Measurements from ENCODE around the gene HNRNPA0.

HNRNPA0 gene

DNA sequence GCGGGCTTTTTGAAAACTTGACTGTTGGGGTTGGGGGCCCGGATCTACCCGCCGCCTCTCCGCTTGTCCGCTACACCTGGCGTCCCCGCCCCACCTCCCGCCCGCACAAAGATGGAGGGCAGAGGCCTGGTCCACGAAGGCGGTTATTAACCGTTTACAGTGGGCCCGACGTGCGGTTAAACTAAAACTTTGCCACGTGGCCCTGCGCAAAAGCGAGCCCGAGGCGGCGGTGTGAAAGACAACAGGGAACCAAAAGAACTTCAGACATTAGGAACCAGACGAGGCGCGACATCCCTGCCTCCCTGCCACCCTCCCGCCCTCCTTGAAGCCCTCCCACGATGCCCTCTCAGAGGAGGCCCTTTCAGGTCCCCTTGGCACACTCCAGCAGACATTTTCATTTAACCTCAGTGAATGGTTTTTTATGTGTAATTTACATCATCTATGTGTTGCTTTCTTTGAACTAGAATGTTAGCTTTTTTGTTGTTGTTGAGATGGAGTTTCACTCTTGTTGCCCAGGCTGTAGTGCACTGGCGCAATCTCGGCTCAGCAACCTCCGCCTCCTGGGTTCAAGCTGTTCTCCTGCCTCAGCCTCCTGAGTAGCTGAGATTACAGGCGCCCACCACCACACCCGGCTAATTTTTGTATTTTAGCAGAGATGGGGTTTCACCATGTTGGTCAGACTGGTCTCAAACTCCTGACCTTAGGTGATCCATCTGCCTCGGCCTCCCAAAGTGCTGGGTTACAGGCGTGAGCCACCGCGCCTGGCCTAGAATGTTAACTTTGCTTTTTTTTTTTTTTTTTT lies 999 bp upstream of the HNRNPA0 start:
- no peak for DNase-seq (ENCODE audit: low spot score)

DNA sequence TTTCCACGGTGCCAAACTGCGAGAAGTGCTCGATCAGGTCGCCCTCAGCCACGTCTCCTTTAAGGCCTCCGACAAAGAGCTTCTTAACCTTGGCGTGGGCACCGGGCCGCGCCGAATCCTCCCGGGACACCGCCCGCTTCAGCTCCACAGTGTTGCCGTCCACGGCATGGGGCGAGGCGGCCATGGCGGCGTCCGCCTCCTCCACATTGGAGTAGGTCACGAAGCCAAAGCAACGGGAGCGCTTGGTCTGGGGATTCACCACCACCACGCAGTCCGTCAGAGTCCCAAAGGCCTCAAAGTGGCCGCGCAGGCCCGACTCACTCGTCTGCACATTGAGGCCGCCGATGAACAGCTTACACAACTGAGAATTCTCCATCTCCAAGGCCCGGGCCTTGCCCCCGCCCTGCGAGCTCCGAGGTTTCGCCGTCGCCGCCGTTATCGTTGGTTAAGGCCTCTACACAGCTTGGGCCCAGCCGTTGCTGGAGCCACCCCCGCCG lies 424 bp downstream of the HNRNPA0 start:
- DNase-seq (ENCODE audit: low spot score), result no peak

DNA sequence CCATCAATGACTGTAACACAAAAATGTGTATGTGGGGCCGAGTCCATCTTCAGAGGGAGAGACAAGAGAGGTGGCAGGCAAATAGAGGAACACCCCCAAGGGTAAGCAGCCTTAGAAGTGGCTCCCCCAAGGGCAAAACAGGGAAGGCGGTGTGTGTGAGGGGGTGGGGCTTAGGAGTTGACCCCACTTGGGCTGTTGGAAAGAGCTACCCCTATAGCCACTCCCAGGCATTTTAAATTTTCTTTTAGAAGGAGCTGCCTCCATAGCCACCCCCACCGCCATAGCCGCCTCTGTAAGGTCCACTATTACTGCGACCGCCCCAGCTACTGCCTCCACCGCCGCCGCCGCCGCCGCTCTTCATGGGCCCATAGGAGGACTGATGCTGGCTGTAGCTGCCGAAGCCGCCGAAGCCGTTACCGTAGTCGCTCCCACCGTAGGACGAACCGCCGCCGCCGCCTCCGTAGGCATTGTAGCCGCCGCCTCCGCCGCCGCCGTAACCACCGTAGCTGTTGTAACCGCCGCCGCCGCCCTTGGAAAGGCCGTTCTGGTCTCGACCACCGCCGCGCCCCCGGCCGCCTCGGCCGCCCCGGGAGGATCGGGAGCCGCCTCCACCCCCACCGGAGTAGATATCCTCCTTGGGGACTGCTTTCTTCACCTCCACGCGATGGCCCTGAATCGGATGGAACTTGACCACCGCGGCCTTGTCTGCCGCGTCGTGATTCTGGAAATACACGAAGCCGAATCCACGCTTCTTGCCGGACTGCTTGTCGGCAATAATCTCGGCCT lies 1.1 kb downstream of the HNRNPA0 start:
- peak; percentile 26 for DNase-seq (ENCODE audit: low spot score)

DNA sequence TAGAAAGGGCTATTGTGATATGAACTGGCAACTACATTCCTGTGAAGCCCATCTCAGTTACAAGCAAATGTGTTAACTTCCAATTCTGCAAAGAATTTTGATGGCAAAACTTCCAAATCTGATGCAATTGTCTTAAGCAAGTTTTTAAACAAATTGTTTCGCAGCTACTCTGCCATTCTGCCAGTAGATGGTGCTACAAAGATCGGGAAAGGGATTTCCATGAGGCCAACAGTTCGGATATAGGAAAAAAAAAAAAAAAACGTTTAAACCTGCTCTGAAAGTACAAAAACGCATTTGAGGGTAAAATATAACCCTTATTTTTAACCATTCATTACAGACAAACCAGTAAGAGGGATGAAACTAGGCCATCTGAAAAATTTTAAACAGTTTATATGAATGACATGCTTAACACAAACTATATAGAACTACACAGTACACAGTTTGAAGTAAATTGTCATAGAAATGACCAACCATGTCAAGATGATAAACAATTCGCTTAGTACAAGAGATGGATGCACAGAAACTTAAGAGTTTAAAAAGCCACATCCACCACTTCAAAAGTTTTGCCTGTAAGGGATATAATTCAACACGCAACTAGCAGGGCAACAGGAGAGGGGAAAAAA lies 2.2 kb downstream of the HNRNPA0 start:
- DNase-seq (ENCODE audit: low spot score), result peak; percentile 39

DNA sequence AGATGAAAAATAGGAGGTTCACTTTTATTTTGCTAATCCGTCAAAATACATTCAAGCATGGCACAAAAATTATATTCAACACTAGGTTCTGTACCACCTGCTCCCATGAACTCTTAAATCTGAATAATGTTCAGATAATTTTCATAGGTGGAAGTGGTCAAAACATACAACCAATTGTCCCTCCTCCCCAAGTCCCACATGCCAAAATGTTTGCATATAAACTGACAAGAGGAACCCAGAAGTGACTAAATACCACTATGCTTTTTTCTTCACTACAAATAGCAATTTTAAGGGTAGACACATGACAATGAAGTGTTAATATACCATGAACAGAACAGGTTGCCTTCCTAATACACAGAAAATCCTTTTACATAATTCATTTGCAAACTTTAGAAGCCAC lies 3.7 kb downstream of the HNRNPA0 start:
- no peak for DNase-seq (ENCODE audit: low spot score)

DNA sequence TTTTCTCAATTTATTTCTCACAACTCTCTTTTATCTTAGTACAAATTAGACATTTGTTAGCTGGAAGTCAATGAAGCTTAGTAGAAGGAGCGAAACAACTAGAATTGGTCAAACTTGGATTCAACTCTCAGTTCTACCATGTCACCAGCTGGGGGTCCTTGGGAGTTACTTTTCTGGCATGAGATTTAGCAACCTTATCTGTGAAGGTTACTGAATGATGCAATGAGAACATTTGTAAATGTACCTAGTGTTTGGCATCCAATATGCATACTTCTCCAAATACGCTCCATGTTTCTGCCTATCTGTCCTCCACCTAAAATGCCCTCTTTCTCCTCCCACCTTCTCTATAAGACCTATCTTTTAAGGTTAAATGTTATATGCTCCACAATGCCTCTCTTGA lies 6.3 kb downstream of the HNRNPA0 start:
- no peak for DNase-seq (ENCODE audit: low spot score)

DNA sequence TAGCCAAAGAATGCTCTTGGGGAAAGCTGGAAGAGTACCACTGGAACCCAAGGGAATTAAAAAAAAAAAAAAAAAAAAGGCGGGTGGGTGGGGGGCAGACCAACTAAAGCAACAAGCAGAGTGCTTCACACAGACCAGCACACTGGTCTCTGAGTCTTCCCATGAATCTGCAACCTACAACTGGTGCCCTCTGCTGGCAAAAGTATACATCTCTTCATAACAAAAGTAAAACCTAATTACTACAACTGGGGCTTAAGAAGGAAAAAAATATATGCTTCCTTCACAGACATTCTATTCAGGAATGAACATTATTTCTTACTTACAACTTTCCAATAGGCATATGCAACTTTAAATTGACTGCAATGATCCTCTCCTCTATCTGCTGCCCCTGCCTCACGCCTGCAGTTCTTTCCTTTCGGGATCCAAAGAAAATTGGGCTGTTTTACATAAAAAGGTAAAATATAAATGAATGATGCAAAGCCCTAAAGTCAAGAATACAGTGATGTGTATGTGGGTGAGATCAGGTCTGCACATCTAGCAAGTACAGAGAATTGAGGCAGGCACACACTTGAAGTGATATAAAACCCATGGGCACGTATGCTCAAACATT lies 11.0 kb downstream of the HNRNPA0 start:
- peak; percentile 74 for DNase-seq (ENCODE audit: low spot score)

DNA sequence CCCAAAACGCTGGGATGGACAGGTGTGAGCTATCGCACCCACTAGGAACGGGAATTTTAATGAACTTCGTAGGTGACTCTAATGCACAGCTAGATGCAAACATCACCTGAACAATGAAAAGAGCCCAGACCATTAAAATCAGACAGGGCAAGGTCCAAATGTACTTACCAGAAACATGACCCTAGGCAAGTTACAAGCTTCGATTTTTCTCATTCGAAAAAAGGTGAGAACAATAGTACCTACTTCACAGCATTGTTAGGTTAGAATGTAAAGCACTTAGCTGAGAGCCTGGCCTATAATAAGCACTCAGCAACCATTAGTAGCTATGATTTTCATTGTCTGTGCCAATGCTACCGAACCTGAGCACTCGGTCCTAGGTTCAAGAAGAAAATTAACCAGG lies 12.4 kb downstream of the HNRNPA0 start:
- DNase-seq (ENCODE audit: low spot score), result no peak

DNA sequence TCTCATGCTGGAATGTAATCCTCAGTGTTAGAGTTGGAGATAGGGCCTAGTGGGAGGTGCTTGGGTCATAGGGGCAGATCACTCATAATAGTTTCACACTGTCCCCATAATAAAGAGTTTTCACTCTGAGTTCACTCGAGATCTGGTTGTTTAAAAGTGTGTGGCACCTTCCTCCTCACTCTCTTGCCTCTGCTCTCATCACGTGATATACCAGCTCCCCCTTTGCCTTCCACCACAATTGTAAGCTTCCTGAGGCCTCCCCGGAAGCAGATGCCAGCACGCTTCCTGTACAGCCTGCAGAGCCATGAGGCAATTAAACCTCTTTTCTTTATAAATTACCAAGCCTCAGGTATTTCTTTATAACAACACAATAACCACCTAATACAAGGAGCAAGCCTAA lies 14.4 kb downstream of the HNRNPA0 start:
- no peak for DNase-seq (ENCODE audit: low spot score)

DNA sequence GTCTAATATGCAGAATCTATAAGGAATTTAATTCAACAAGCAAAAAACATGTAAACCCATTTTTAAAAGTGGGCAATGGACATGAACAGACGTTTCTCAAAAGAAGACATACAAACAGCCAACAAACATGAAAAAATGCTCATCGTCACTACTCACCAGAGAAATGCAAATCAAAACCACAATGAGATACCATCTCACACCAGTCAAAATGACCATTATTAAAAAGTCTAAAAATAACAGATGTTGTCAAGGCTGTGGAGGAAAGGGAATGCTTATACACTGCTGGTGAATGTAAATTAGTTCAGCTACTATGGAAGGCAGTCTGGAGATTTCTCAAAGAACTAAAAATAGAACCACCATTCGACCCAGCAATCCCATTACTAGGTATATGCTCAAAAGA lies 15.2 kb downstream of the HNRNPA0 start:
- DNase-seq (ENCODE audit: low spot score), result no peak

DNA sequence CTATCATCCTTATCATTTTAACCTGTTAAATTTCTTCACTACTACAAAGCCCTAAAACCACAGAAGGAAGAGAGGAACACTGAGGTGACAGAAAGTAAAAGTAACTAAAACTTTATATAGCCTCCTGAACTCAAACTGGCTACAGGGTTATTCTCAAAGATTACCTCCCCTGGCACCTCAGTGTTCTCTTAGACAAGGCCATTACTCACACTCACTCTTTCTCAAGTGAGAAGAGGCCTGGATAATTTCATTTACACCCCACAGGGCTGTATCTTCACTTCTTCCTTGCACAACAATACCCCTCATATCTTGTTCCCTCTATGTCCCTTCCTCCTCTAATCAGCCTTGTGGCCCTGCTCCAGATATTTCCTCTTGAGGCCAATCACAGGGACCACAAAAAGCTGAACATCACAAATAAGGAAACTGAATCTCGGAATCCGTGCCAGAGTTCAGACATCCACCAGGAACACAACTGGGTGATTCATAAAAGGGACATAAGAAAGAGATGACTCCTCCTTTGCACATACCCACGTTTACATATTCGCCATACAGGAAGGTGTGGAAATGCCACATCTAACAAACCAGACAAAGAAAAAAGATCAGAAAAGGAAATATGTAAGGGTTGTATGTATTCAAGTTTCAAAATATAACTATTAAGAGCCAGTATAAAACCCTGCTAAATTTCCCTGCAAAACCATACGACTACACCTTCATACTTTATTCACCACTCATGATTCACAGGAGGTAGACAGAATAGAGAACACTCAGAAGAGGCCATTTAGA lies 16.6 kb downstream of the HNRNPA0 start:
- DNase-seq (ENCODE audit: low spot score), result peak; percentile 56

DNA sequence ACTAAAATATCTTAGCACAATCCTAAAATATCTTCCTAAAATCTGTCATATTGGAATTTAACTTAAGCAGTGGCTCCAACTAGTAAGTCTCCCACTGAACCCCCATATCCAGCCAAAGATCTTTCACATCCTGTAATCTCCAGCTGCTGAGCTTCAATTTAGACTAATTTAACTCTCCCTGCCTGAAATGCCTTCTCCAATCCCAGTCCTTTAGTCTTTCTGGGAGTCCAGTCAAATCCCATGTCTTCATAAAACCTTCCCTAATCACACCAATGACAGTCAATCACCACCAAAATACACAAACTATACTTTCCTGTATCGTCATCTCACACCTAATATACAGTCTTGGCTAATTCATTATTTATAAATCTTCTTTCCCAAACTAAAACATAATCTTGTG lies 17.7 kb downstream of the HNRNPA0 start:
- no peak for DNase-seq (ENCODE audit: low spot score)

DNA sequence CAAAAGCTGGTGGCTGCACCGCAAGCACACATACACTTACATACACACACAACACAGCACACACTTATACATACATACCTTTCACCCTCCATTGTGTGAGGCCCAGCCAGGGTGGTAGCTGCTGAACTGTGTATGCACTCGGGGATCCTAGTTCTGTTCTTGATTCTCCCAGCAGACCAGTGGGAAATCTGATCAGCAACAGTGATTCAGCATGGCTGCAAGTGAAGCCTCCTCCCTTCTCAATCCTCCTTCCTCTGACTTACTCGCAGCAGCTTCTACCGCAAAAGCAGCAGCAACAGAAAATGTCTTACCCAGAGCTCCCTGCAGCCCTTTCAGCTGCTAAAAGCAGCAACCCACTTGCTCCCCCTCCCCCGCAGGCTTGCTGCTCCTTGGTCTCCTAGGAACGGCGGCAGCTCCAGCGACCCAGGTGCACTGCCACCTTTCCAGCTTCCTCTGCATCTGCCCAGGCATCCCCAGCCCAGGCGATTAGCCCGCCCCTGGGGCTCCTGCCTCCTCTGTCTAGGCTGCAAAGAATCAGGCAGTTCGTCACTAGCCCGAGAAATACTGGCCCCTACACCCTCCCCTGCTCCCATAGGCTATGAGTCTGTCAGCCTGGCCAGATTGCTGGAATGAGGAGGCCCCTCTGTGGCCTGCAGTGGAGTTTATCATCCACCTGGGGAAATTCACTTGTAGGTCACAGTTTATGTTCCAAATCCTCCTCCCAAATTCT lies 18.4 kb downstream of the HNRNPA0 start, which contains the start of gene KLHL3:
KLHL3 (minus strand) TSS at position 535 of the 730 bp plus-strand sequence; CDS start at position 92, 443 bp downstream.
- peak; percentile 26 for DNase-seq (ENCODE audit: low spot score)

DNA sequence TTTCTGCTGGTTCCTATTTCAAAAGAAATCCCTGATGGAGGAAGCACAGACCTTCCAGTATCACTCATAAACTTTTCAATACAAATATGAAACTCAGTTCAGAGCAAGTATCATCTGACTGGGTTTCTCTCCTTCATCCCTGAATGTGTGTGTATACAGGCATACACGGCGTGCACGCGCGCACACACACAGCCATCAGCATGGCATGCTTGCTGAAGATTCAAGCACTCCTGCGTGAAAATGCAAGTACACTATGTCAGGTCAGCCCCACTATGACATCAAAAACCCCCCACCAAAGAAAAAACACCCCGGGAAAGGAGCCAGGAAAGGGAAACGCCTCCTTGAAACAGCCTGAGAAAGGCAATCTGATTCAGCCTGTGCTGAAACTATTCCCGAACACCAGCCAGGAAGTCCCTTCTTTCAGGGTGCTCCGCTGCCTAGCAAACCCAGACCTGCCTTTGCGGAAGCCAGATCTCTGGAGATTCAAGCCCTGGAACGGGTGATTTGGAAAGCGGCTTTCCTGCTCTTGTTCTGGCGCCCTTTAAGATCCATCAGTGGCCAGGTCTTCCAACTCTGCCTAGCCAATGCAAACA lies 19.1 kb downstream of the HNRNPA0 start:
- DNase-seq (ENCODE audit: low spot score), result no peak

DNA sequence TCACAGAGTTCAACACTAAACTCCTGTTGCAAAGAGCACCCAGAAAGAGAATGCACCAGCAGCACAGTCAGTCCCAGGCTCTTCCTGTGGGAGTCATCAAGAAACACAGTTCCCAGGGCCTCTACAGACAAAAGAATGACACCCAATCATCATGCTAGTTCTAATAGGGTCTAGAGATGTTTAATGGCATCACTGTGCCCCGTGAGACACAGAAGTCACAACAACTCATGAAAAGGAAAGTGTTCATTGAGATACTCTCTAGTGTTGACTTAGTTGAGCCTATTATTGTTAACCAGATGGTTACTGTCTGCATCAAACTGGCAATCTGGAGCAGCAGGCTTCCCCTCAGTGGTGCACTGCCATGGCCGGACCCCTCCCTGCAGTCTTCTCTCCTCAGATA lies 19.8 kb downstream of the HNRNPA0 start:
- no peak for DNase-seq (ENCODE audit: low spot score)

DNA sequence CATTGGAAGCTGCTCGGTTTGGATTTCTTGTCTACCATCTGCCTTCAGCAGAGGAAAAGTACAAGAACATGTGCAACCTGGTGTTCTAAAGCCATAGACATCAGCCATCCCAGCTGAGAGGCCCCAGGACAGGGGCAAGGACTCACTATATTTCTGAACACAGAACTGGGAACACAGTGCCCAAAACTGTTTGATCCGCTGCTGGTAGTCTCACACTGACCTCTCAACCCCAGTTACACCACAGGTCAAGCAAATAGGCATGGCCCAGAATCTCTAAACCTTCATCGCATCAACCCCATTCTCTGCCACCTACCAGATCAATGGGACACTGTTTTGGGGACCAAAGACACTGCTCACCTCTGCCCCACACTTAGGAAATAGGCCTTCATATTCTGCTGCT lies 20.2 kb downstream of the HNRNPA0 start:
- no peak for DNase-seq (ENCODE audit: low spot score)

DNA sequence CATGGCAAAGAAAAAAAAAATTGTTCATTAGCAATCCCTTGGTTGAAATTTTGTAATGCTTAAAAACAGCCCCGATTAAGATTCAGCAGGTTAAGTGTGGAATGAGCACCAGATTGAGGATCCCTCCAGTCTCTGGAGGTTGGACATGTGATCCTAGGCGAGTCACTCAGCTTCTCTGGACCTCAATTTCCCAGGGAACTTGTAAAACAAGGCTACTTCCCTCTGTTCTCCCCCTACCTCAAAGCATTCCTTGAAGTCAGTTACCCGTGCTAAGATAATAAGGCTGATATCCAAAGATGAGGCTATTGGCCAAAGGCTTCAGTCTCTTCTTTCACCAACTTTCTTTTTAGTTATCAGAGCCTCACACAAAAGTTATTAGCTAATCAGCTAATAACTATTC lies 21.2 kb downstream of the HNRNPA0 start:
- DNase-seq (ENCODE audit: low spot score), result no peak

DNA sequence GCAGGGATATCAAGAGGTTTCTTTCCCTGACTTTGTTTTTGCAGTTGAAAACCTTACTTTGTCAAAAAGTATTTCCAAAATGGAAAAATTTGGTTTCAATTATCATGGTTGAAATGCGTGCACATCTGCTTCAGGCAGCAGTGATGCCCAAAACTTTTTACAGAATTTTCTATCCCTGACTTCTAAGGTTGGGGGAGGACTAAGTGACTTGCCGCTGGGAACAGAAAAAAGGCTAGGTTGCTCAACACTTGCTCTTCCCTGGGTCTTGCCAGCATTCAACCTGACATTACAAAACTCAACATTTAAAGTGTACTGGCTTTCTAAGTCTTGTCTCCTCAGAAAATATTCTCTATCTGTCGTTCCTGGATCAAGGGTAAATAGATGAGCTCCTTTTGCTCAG lies 23.0 kb downstream of the HNRNPA0 start:
- no peak for DNase-seq (ENCODE audit: low spot score)

DNA sequence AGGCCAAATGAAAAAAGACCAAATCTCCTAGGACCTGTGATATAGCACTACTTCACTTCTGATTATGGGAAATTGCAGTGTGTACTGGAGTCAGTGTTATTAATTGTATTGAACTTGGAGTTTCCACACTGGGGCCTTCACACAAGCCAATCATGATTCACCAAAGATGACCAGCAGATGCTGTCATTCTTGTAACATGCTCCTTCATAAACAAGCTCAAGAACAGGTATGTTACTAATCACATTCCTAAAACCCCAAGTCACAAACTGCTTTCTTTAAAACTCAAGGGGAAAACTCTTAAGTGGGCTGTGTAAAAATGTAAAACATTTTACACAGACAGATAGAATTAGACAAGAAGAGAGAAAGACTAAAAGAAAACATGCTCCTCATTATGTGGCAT lies 23.8 kb downstream of the HNRNPA0 start:
- no peak for DNase-seq (ENCODE audit: low spot score)

DNA sequence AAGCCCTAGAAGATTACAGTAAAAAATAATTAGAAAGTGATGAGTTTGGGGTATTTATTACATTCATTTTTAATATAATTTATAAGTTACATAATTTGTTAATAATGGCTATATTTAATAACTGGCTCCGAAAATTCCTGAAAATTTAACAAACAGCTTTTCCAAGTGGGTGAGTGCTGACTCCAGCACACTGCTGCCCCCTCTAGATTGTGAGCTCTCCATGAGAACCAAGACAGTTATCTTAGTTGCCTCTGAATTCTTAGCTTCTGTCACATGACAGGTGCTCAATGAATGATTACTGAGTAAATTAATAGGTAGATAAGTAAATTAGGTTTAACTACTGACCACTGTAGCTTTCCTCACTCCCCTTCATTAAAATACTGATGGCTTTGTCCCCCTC lies 26.1 kb downstream of the HNRNPA0 start:
- DNase-seq (ENCODE audit: low spot score), result no peak

All from CD4-positive, alpha-beta T cell treated with Interleukin-15 for 4 hours (primary cell).